ENCODE results near the gene KMT2E. TPM values are rescaled to one million over a fixed set of nuclear protein-coding genes. Genes with fewer than 3 reads are reported as not detected.
A peak's percentile ranks its signal among the peaks of the same experiment; 100 is the strongest.

KMT2E gene
- total RNA-seq, 6 experiments from 2014 or later = 39.7 to 53.4 (median 50.1) TPM

DNA sequence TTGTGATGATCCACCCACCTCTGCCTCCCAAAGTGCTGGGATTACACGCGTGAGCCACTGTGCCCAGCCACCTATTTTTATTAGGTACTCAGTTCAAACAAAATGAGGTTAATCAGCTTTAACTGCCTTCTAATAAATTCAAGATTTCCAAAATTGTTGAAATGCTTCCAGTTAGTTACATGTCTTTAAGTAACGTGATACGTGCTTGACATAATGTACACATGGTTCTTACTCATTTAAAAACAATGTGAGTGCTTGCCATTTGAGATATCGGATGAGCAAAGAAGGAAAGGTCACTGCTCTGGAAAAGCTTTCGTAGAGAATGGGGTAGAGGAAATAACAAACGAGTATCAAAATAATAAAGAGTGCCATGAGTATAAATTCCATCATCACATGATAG, 83.6 kb downstream of the KMT2E start:
- Mint-ChIP-seq H3K4me3 (peak overlapping the region; percentile 54), H3K9me3 (no peaks in the 10 kb centered on the region), H3K4me1 (ENCODE audit: low read depth) (peaks cover 68% of the 10 kb centered on the region), H3K27ac (peak overlapping the region; percentile 75), H3K27me3 (ENCODE audit: insufficient read depth) (no peaks in the 10 kb centered on the region; the same call in none of the 2 replicates), H3K36me3 (ENCODE audit: low read depth) (peaks cover 31% of the 10 kb centered on the region)
- peak; percentile 90 for DNase-seq
- TF ChIP-seq, protein P1, sequence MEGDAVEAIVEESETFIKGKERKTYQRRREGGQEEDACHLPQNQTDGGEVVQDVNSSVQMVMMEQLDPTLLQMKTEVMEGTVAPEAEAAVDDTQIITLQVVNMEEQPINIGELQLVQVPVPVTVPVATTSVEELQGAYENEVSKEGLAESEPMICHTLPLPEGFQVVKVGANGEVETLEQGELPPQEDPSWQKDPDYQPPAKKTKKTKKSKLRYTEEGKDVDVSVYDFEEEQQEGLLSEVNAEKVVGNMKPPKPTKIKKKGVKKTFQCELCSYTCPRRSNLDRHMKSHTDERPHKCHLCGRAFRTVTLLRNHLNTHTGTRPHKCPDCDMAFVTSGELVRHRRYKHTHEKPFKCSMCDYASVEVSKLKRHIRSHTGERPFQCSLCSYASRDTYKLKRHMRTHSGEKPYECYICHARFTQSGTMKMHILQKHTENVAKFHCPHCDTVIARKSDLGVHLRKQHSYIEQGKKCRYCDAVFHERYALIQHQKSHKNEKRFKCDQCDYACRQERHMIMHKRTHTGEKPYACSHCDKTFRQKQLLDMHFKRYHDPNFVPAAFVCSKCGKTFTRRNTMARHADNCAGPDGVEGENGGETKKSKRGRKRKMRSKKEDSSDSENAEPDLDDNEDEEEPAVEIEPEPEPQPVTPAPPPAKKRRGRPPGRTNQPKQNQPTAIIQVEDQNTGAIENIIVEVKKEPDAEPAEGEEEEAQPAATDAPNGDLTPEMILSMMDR (IDR thresholded peaks at IDR 0.05) = no peak

DNA sequence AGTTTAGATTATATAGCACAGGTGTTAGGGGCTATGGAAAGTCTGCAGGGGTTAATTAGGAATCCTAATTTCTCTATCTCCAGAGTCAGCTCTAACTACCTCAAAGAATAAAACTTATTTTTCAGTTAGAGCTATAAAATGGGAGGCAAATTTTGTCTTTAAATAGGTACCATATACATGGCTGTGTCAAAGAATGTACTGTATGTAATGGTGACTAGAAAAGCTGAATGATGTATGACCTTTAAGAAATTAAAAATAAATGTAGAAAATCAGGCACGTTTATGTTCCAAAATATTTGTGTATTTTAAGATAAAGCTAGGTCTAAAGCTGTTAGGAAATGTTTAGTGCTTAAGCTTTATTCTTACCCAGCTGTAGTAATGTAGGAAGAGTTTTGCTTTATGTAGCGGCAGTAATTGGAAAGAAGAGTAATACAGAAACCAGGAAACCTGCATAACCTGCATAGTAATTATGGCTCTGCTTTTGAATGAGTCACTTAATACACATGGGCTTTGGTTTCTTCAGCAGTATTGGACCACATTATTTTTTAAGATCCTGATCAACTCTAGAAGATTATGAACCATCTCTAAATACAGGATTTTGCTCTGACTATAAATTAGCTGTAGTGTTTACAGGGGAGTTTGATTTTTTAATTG, 85.0 kb downstream of the KMT2E start:
- TF ChIP-seq, protein P1 (IDR thresholded peaks at IDR 0.05) = no peak
- peaks cover 36% of the 10 kb centered on the region for H3K36me3 Mint-ChIP-seq (ENCODE audit: low read depth)
- H3K4me1 Mint-ChIP-seq (ENCODE audit: low read depth) = peaks cover 74% of the 10 kb centered on the region
- H3K27ac Mint-ChIP-seq = peak overlapping the region; percentile 60
- no peaks in the 10 kb centered on the region for H3K9me3 Mint-ChIP-seq
- peak overlapping the region; percentile 21; the same call in 1 of the 2 replicates for H3K4me3 Mint-ChIP-seq
- no peak for DNase-seq
- H3K27me3 Mint-ChIP-seq (ENCODE audit: insufficient read depth) = no peaks in the 10 kb centered on the region; the same call in none of the 2 replicates

DNA sequence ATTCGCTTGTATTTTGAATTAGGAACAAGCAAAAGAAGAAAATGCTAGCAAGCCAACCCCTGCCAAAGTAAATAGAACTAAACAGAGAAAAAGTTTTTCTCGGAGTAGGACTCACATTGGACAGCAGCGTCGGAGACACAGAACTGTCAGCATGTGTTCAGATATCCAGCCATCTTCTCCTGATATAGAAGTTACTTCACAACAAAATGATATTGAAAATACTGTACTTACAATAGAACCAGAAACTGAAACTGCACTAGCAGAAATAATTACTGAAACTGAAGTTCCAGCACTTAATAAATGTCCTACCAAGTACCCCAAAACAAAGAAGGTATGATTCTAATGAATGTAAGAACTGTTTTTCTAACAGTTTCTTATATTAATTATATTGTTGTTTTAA, 87.9 kb downstream of the KMT2E start:
- no peak for DNase-seq
- Mint-ChIP-seq H3K4me1 (ENCODE audit: low read depth) (peaks cover 57% of the 10 kb centered on the region), H3K36me3 (ENCODE audit: low read depth) (peaks cover 45% of the 10 kb centered on the region), H3K4me3 (no peak overlapping the region), H3K9me3 (no peaks in the 10 kb centered on the region), H3K27ac (no peak overlapping the region; the same call in 1 of the 2 replicates), H3K27me3 (ENCODE audit: insufficient read depth) (no peaks in the 10 kb centered on the region; the same call in none of the 2 replicates)
- TF ChIP-seq, protein P1 (IDR thresholded peaks at IDR 0.05) = no peak

DNA sequence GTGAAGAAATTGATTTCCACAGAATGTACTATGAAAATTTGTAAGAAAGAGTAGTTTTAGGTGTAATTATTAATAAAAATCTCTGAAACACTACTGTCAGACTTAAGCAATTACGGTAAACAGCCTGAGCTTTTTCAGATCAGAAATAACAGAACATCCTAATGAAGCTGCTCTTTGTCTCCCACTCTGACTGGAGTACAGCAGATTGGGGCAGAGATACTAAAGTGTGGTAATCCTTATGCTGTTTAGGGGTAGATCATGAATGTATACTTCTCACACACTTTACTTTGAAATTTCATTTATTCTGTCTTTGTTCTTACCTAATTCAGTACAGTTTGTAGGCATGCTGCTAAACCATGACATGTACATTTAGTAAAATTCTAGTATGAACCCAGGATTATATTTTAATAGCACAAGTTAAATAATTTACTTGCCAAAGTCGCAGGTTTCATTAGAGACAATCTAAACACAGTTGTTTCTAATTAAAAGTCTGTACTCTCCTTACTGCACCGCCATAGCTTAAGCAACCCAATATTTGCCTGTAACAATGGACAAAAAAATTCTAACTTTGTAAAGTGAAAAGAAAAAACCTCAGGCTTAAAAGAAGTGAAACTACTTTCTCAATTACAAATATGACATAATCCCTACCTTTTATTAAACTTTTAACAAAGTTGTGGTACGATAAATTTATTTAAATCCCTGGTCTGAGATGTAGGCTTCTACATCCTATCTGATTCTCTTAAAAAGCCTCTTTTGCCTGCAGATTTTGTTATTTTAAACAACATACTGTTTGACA, 88.8 kb downstream of the KMT2E start:
- peaks cover 48% of the 10 kb centered on the region for H3K4me1 Mint-ChIP-seq (ENCODE audit: low read depth)
- H3K36me3 Mint-ChIP-seq (ENCODE audit: low read depth) = peaks cover 52% of the 10 kb centered on the region
- H3K9me3 Mint-ChIP-seq = no peaks in the 10 kb centered on the region
- TF ChIP-seq, protein P1 (IDR thresholded peaks at IDR 0.05) = no peak
- H3K27ac Mint-ChIP-seq = peak overlapping the region; percentile 34
- H3K27me3 Mint-ChIP-seq (ENCODE audit: insufficient read depth) = no peaks in the 10 kb centered on the region; the same call in 1 of the 2 replicates
- DNase-seq = no peak
- no peak overlapping the region for H3K4me3 Mint-ChIP-seq

DNA sequence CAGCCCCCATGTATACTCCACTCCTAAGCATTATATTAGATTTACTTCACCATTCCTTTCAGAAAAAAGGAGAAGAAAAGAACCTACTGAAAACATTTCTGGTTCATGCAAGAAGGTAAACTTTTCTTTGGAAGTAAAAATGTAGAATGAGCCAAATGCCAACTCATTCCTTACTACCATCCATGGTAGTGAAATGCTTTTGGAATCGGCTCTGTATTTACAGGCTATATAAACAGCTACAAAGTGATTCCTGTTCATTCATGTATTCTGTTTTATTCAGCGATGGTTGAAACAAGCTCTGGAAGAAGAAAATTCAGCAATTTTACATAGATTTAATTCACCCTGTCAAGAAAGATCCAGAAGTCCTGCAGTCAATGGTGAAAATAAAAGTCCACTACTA, 91.6 kb downstream of the KMT2E start:
- H3K4me3 Mint-ChIP-seq = no peak overlapping the region
- H3K27ac Mint-ChIP-seq = peak overlapping the region; percentile 26
- H3K27me3 Mint-ChIP-seq (ENCODE audit: insufficient read depth) = no peaks in the 10 kb centered on the region
- H3K4me1 Mint-ChIP-seq (ENCODE audit: low read depth) = peaks cover 26% of the 10 kb centered on the region
- DNase-seq = no peak
- no peaks in the 10 kb centered on the region for H3K9me3 Mint-ChIP-seq
- peaks cover 46% of the 10 kb centered on the region for H3K36me3 Mint-ChIP-seq (ENCODE audit: low read depth)
- TF ChIP-seq, protein P1 (IDR thresholded peaks at IDR 0.05) = no peak
